Activated T-helper 2 cell treated with anti-CD3 and anti-CD28 coated beads, Interferon-gamma antibody, Interleukin-2, Interleukin-4, amounts not matched to agents 10 μg/mL and 5 μg/mL and 100 μg/mL, durations not matched to agents 14 hours and 24 hours and 36 hours (primary cell): ENCODE results near the gene CDT1. TPM values are rescaled to one million over a fixed set of nuclear protein-coding genes. Genes with fewer than 3 reads are reported as not detected.

Experiments
- DNase-seq: peaks from one replicate; pipeline ENCODE4 v3.0.0; 2021; ENCODE audit warnings: low spot score
- H3K27ac Mint-ChIP-seq: one replicate; pipeline ENCODE4 v1.8.0; 2021; ENCODE audit warnings: mixed read lengths
- H3K27me3 Mint-ChIP-seq: one replicate; pipeline ENCODE4 v1.8.0; 2021; ENCODE audit warnings: low read depth, mixed read lengths
- H3K36me3 Mint-ChIP-seq: one replicate; pipeline ENCODE4 v1.8.0; 2021; ENCODE audit warnings: low read depth, mixed read lengths
- H3K4me1 Mint-ChIP-seq: one replicate; pipeline ENCODE4 v1.8.0; 2021; ENCODE audit warnings: low read depth, mixed read lengths
- H3K4me3 Mint-ChIP-seq: one replicate; pipeline ENCODE4 v1.8.0; 2021; ENCODE audit warnings: low read depth, mild to moderate bottlenecking, moderate library complexity, mixed read lengths
- H3K9me3 Mint-ChIP-seq: one replicate; pipeline ENCODE4 v1.8.0; 2021; ENCODE audit warnings: mixed read lengths
- intact Hi-C: fragments of 100-400 bp; cut with micrococcal nuclease; formaldehyde crosslinking; loops from one replicate; pipeline ENCODE4 v1.15.1; 2023
- total RNA-seq: library from RNA; stranded (reverse); gene quantifications from 2 replicates; pipeline ENCODE4 v1.2.3, GENCODE V29; 2022

CDT1 gene
- total RNA-seq, 1 donor from 2014 or later: 79.9 TPM

DNA sequence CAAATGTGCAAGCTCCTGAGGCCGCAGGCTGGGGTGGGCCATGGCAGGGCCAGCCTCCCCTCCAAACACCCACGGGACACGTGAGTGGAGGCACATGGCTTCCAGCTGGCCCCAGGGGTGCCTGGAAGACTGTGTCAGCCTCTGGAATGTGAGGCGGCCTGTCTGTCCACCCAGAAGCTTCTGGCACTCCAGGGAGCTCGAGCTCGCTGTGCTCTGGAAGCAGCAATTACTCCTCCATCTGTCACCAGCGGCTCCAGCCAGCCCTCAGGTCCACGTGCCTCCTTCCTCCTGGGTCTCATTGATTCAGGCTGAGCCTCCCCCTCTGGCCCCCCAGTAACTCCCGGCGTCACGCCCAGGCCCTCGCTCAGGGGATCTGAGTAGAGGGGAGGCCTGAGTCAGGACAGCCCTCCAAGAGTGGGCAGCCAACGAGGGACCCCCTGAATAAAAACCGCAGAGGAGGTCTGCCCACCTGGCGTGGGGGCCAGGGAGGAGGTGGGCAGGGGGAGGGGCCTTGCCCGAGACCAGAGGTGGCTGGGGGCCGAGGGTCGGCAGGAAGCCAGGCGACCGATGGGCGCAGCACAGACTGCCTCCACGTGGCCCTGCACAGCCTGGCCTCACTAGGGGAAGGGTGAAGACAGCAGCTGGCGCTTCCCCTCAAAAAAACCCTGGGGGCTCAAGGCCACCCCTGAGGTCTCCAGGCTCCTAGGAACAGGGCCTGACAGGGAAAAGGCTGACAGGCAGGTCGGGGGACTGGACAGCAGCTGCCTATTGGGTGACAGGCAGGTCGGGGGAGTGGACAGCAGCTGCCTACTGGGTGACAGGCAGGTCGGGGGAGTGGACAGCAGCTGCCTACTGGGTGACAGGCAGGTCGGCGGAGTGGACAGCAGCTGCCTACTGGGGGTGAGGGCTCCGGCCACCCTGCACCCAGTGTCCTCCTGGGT, 30.4 kb upstream of the CDT1 start:
- no peak overlapping the region for H3K4me3 Mint-ChIP-seq
- H3K27me3 Mint-ChIP-seq: no peaks in the 10 kb centered on the region
- intact Hi-C loops: no loop called here
- H3K36me3 Mint-ChIP-seq: no peaks in the 10 kb centered on the region
- no peak for DNase-seq
- H3K9me3 Mint-ChIP-seq: no peaks in the 10 kb centered on the region
- peaks cover 5% of the 10 kb centered on the region for H3K4me1 Mint-ChIP-seq
- H3K27ac Mint-ChIP-seq: no peak overlapping the region

- Mint-ChIP-seq H3K27me3 (no peaks in the 10 kb centered on the region), H3K36me3 (no peaks in the 10 kb centered on the region), H3K27ac (no peak overlapping the region), H3K9me3 (no peaks in the 10 kb centered on the region), H3K4me3 (no peak overlapping the region), H3K4me1 (peaks cover 6% of the 10 kb centered on the region)
- intact Hi-C loops: no loop called here
- DNase-seq: no peak
These were observed 29.7 kb upstream of the CDT1 start for GRCh38 chr16:88773812-88774291.

- H3K4me1 Mint-ChIP-seq: peaks cover 4% of the 10 kb centered on the region
- H3K9me3 Mint-ChIP-seq: no peaks in the 10 kb centered on the region
- H3K27ac Mint-ChIP-seq: no peak overlapping the region
- intact Hi-C loops: no loop called here
- H3K36me3 Mint-ChIP-seq: no peaks in the 10 kb centered on the region
- DNase-seq: no peak
- no peak overlapping the region for H3K4me3 Mint-ChIP-seq
- no peaks in the 10 kb centered on the region for H3K27me3 Mint-ChIP-seq
These were observed 28.8 kb upstream of the CDT1 start for GRCh38 chr16:88774544-88775393.

DNA sequence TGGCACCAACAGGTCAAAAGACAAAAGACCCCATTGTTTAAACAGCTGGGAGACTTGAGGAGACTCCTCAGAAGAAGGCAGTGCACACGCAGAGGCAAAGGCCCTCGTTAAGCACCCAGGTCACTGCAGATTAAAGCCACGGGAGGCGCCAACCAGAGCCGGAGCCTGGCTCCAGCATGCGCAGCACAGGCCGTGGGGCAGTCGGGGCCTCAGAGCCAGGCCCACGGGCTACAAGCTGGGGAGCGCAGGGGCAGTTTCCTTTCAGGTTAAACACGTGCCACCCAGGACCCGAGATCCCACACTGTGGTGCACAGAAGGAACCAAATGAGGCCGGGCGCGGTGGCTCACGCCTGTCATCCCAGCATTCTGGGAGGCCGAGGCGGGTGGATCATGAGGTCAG, 27.8 kb upstream of the CDT1 start:
- no peak overlapping the region for H3K4me3 Mint-ChIP-seq
- H3K27ac Mint-ChIP-seq: no peak overlapping the region
- intact Hi-C loops: no loop called here
- H3K27me3 Mint-ChIP-seq: no peaks in the 10 kb centered on the region
- H3K9me3 Mint-ChIP-seq: no peaks in the 10 kb centered on the region
- DNase-seq: no peak
- peaks cover 12% of the 10 kb centered on the region for H3K4me1 Mint-ChIP-seq
- peaks cover 2% of the 10 kb centered on the region for H3K36me3 Mint-ChIP-seq

DNA sequence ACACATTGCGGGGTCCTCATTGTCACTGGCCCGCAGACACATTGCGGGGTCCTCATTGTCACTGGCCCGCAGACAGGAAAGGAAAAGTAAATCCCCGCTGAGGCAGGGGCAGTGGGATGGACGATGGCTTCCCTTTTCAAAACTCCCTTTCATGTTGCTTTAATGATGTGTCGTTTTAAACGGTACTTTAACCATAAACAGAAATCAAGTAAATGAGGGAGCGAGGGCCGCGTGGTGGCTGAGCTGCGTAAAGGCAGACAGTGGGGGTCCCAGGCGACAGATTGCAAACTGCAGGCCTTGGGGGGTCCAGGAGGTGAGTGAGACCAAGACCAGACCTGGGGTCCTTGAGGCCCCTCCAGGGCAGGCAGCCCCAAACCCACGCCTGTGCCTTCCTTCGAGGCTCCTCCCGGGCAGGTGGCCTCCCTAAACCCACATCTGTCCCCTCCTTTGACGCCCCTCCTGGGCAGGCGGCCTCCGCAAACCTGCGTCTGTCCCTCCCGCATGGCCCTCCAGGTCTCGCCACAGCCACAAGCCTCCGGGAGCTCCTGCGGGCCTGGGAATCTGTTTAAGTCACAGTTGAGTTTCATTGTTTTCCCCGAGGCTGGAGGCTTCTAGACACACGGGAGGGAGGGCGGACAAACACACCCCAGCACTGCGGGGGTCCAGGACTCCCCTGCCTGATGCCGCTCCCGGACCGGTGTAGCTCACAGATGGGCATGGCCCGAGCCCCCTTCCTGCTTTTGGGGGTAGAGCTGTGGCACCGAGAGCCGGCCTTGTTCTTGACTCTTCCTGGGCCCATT, 25.9 kb upstream of the CDT1 start:
- intact Hi-C loops: no loop called here
- Mint-ChIP-seq H3K36me3 (peaks cover 5% of the 10 kb centered on the region), H3K4me1 (peaks cover 30% of the 10 kb centered on the region), H3K9me3 (no peaks in the 10 kb centered on the region), H3K27me3 (no peaks in the 10 kb centered on the region), H3K27ac (no peak overlapping the region), H3K4me3 (peak overlapping the region; percentile 21)
- no peak for DNase-seq

- Mint-ChIP-seq H3K4me3 (peak overlapping the region; percentile 21), H3K27ac (no peak overlapping the region), H3K4me1 (peaks cover 35% of the 10 kb centered on the region), H3K9me3 (no peaks in the 10 kb centered on the region), H3K36me3 (peaks cover 9% of the 10 kb centered on the region), H3K27me3 (no peaks in the 10 kb centered on the region)
- intact Hi-C loops: no loop called here
- DNase-seq: no peak
These were observed 25.4 kb upstream of the CDT1 start for GRCh38 chr16:88778271-88778525.

DNA sequence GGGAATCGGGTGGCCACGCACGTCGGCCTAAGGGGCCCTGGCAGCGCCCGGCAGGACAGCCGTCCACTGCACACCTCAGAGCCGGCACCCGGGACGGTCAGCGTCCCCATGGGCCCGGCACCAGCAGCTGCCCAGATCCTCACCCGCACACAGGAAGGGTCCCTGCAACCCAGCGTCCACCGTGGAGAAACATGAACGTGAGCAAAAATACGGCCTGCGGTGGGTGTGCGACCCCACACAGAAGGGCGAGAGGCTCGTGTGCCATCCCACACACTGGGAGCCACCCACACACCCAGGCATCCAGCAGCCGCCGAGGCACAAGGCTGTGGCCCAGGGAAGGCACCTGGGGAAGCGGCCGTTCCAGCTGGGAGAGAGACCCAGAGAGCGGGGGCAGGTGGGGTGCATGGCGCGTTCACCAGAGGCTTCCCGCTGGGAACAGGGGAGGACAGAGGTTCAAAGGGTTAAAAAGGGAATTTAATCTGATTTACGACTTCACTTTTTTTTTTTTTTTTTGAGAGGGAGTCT, 25.0 kb upstream of the CDT1 start:
- Mint-ChIP-seq H3K27ac (peak overlapping the region; percentile 17), H3K9me3 (no peaks in the 10 kb centered on the region), H3K27me3 (no peaks in the 10 kb centered on the region), H3K4me1 (peaks cover 39% of the 10 kb centered on the region), H3K4me3 (no peak overlapping the region), H3K36me3 (peaks cover 9% of the 10 kb centered on the region)
- intact Hi-C loops: no loop called here
- DNase-seq: no peak

- intact Hi-C loops: loop anchor here (10.0 kb wide), 3 partner anchors 205 to 715 kb away; partner anchors contain the start of genes ANKRD11, ZC3H18 and ZFPM1
- no peaks in the 10 kb centered on the region for H3K27me3 Mint-ChIP-seq
- peak overlapping the region; percentile 86 for H3K4me3 Mint-ChIP-seq
- peaks cover 9% of the 10 kb centered on the region for H3K36me3 Mint-ChIP-seq
- peak overlapping the region; percentile 87 for H3K27ac Mint-ChIP-seq
- peaks cover 40% of the 10 kb centered on the region for H3K4me1 Mint-ChIP-seq
- H3K9me3 Mint-ChIP-seq: no peaks in the 10 kb centered on the region
- no peak for DNase-seq
These were observed 24.0 kb upstream of the CDT1 start for GRCh38 chr16:88779406-88780141.

DNA sequence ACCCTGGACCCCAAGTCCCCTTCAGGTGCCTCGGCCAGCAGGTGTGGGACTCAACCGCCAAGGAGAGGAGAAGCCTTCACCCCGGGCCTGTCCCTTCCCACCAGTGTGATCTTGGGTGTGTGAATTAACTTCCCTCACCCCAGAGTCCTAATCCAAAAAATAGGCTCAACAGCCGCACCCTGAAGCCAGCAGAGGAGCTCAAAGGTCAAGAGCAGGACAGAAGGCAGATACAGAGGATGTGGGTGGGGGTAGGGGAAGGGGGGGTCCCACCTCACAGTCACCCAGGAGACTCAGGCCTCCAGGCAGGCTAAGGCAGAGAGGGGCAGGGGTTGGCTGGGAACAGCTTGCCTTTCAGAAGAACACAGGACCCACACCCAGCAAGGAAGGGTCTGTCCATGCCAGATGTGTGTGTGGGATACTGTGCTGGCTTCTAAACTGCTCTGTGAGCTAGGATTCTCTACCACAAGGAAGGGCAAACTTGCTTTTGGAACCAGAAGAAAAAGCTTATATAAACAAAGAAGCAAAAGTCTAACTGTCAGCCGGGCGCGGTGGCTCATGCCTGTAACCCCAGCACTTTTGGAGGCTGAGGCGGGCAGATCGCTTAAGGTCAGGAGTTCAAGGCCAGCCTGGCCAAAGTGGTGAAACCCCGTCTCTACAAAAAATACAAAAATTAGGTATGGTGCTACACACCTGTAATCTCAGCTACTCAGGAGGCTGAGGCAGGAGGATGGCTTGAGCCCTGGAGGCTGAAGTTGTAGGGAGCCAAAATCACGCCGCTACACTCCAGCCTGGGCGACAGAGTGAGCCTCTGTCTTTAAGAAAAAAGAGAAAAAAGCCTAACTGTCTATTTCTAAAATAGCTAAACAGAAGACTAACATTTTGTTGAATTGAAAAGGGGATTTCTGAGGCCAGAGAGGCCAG, 23.2 kb upstream of the CDT1 start:
- no peak for DNase-seq
- no peaks in the 10 kb centered on the region for H3K27me3 Mint-ChIP-seq
- H3K4me1 Mint-ChIP-seq: peaks cover 40% of the 10 kb centered on the region
- H3K36me3 Mint-ChIP-seq: peaks cover 9% of the 10 kb centered on the region
- no peaks in the 10 kb centered on the region for H3K9me3 Mint-ChIP-seq
- intact Hi-C loops: loop anchor here (1.0 to 10.0 kb wide), 5 partner anchors 32 to 714 kb away; partner anchors contain the start of genes ANKRD11, CTU2, RNF166 and ZC3H18
- peak overlapping the region; percentile 86 for H3K4me3 Mint-ChIP-seq
- peak overlapping the region; percentile 87 for H3K27ac Mint-ChIP-seq

GRCh38 chr16:88781140-88782077, 22.2 kb upstream of the CDT1 start:
- H3K9me3 Mint-ChIP-seq: no peaks in the 10 kb centered on the region
- H3K27me3 Mint-ChIP-seq: no peaks in the 10 kb centered on the region
- peaks cover 9% of the 10 kb centered on the region for H3K36me3 Mint-ChIP-seq
- H3K4me1 Mint-ChIP-seq: peaks cover 40% of the 10 kb centered on the region
- H3K4me3 Mint-ChIP-seq: peak overlapping the region; percentile 86
- intact Hi-C loops: loop anchor here (1.0 to 10.0 kb wide), 7 partner anchors 9 to 713 kb away; partner anchors contain the start of genes ANKRD11, CTU2, RNF166 and ZC3H18
- peak; percentile 64 for DNase-seq
- peak overlapping the region; percentile 87 for H3K27ac Mint-ChIP-seq
